SH-SY5Y (cell line): ENCODE data around the gene TACR1.

Experiments used
- GATA2 ChIP-seq: IDR thresholded peaks from 2 replicates; pipeline ENCODE4 v1.6.1; 2011; ENCODE audit warnings: mild to moderate bottlenecking, low read depth, low read length
- GATA3 ChIP-seq: IDR thresholded peaks from 2 replicates; pipeline ENCODE4 v1.6.1; 2011; ENCODE audit warnings: low read depth, mild to moderate bottlenecking, low read length, moderate library complexity

DNA sequence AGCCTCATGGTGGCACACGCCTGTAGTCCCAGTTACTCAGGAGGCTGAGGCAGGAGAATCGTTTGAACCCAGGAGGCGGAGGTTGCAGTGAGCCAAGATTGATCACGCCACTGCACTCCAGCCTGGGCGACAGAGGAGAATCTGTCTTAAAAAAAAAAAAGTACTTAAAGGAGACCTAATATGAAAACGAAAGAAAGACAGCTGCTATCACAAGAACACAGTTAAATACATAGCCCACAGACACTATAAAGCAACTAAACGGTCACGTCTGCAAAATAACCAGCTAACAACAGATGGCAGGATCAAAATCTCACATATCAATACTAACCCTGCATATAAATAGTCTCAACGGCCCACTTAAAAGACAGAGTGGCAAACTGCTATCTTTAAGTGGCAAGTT lies 43.9 kb upstream of the TACR1 start:
- TF ChIP-seq GATA2 (no peak), GATA3 (no peak)
